ENCODE results near the gene GRM7.

GRM7 gene

GRCh38 chr3:7754653-7755441 lies 893.9 kb downstream of the GRM7 start:
- no peaks in the 10 kb centered on the region for H4K20me1 ChIP-seq (ENCODE audit: control insufficient read depth, insufficient read depth, low read depth, low read length)
- no peaks in the 10 kb centered on the region for H3K9me2 ChIP-seq (replicated peaks; ENCODE audit: control insufficient read depth, low read length)
- no peaks in the 10 kb centered on the region for H3K9me3 ChIP-seq (ENCODE audit: control insufficient read depth, insufficient read depth, low read length)
- TF ChIP-seq CTCF (IDR thresholded peaks at IDR 0.05; ENCODE audit: low read depth, low read length, poor library complexity, severe bottlenecking) (no peak), EZH2phosphoT487 (IDR thresholded peaks at IDR 0.05; ENCODE audit: borderline replicate concordance, low read length) (no peak)
- H3K4me3 ChIP-seq (ENCODE audit: low read length) = no peak overlapping the region
- H3K4me1 ChIP-seq (ENCODE audit: control insufficient read depth, low read length) = no peaks in the 10 kb centered on the region
- H3K4me2 ChIP-seq (ENCODE audit: low read length) = no peak overlapping the region
- no peak overlapping the region for H3K27ac ChIP-seq (ENCODE audit: low read depth, low read length)
- H3K36me3 ChIP-seq (ENCODE audit: control insufficient read depth, low read length) = no peaks in the 10 kb centered on the region
- no peaks in the 10 kb centered on the region for H3K27me3 ChIP-seq (ENCODE audit: control insufficient read depth, low read length)
- H3K79me2 ChIP-seq (ENCODE audit: control insufficient read depth, low read length) = no peaks in the 10 kb centered on the region
- no peaks in the 10 kb centered on the region for H3F3A ChIP-seq (ENCODE audit: control insufficient read depth, insufficient read depth)

GRCh38 chr3:7759630-7760029 lies 898.7 kb downstream of the GRM7 start:
- H3F3A ChIP-seq (ENCODE audit: control insufficient read depth, insufficient read depth) = no peaks in the 10 kb centered on the region
- H3K4me1 ChIP-seq (ENCODE audit: control insufficient read depth, low read length) = no peaks in the 10 kb centered on the region
- no peak overlapping the region for H3K4me2 ChIP-seq (ENCODE audit: low read length)
- no peak for TF ChIP-seq EZH2phosphoT487 (IDR thresholded peaks at IDR 0.05; ENCODE audit: borderline replicate concordance, low read length)
- no peak for TF ChIP-seq CTCF (IDR thresholded peaks at IDR 0.05; ENCODE audit: low read depth, low read length, poor library complexity, severe bottlenecking)
- no peaks in the 10 kb centered on the region for H3K36me3 ChIP-seq (ENCODE audit: control insufficient read depth, low read length)
- no peaks in the 10 kb centered on the region for H3K9me3 ChIP-seq (ENCODE audit: control insufficient read depth, insufficient read depth, low read length)
- no peaks in the 10 kb centered on the region for H3K27me3 ChIP-seq (ENCODE audit: control insufficient read depth, low read length)
- H4K20me1 ChIP-seq (ENCODE audit: control insufficient read depth, insufficient read depth, low read depth, low read length) = no peaks in the 10 kb centered on the region
- no peaks in the 10 kb centered on the region for H3K9me2 ChIP-seq (replicated peaks; ENCODE audit: control insufficient read depth, low read length)
- no peak overlapping the region for H3K4me3 ChIP-seq (ENCODE audit: low read length)
- H3K79me2 ChIP-seq (ENCODE audit: control insufficient read depth, low read length) = no peaks in the 10 kb centered on the region
- H3K27ac ChIP-seq (ENCODE audit: low read depth, low read length) = no peak overlapping the region

- no peak for TF ChIP-seq EZH2phosphoT487 (IDR thresholded peaks at IDR 0.05; ENCODE audit: borderline replicate concordance, low read length)
- TF ChIP-seq CTCF (IDR thresholded peaks at IDR 0.05; ENCODE audit: low read depth, low read length, poor library complexity, severe bottlenecking) = no peak
- Histone ChIP-seq H3K79me2 (ENCODE audit: control insufficient read depth, low read length) (no peaks in the 10 kb centered on the region), H3K9me2 (replicated peaks; ENCODE audit: control insufficient read depth, low read length) (no peaks in the 10 kb centered on the region), H3K9me3 (ENCODE audit: control insufficient read depth, insufficient read depth, low read length) (no peaks in the 10 kb centered on the region), H3K36me3 (ENCODE audit: control insufficient read depth, low read length) (no peaks in the 10 kb centered on the region), H3K4me2 (ENCODE audit: low read length) (no peak overlapping the region), H3K27me3 (ENCODE audit: control insufficient read depth, low read length) (no peaks in the 10 kb centered on the region), H4K20me1 (ENCODE audit: control insufficient read depth, insufficient read depth, low read depth, low read length) (no peaks in the 10 kb centered on the region), H3K4me3 (ENCODE audit: low read length) (no peak overlapping the region), H3K27ac (ENCODE audit: low read depth, low read length) (no peak overlapping the region), H3F3A (ENCODE audit: control insufficient read depth, insufficient read depth) (no peaks in the 10 kb centered on the region), H3K4me1 (ENCODE audit: control insufficient read depth, low read length) (no peaks in the 10 kb centered on the region)
Observed at GRCh38 chr3:7760718-7761117, 899.8 kb downstream of the GRM7 start.

Data from DOHH2 (cell line).